ENCODE measurements around the gene RABAC1. TPM values are rescaled to one million over a fixed set of nuclear protein-coding genes. Genes with fewer than 3 reads are reported as not detected.
"Not testable (repeated sequence)": the region's sequence is repeated elsewhere in the genome, so short reads cannot be mapped to it uniquely, and the experiment has no call there.

The RABAC1 gene
- total and polyA plus RNA-seq, 4 donors, result 87.9 to 291 (median 263) TPM

GRCh38 chr19:41939861-41940730 lies 19.0 kb downstream of the RABAC1 start:
- Histone ChIP-seq H3K9ac (ENCODE audit: insufficient read depth in 1 of 2, low read length in 2 of 2) (no peak overlapping the region), H3K4me1 (ENCODE audit: control insufficient read depth in 5 of 5, insufficient read depth in 5 of 5, low read length in 5 of 5) (peaks cover 0 to 6% (median 0%) of the 10 kb centered on the region in 5 donors), H3K27ac (ENCODE audit: low read depth in 1 of 2, low read length in 1 of 2) (no peak overlapping the region), H3K36me3 (ENCODE audit: control insufficient read depth in 4 of 4, insufficient read depth in 4 of 4, low read length in 4 of 4) (no peaks in the 10 kb centered on the region), H3K27me3 (ENCODE audit: control insufficient read depth in 3 of 3, insufficient read depth in 3 of 3, low read length in 2 of 3) (peaks cover 0 to 28% (median 23%) of the 10 kb centered on the region in 3 donors), H3K4me3 (peak overlapping the region; percentile 26), H3K9me3 (ENCODE audit: control insufficient read depth in 4 of 4, insufficient read depth in 3 of 4, low read length in 3 of 4) (no peaks in the 10 kb centered on the region)
- DNase-seq, result peak; percentile 45 to 64 (median 61)
- ATAC-seq (ENCODE audit: insufficient read depth, low FRiP score), result no peak
- TF ChIP-seq, protein P1, sequence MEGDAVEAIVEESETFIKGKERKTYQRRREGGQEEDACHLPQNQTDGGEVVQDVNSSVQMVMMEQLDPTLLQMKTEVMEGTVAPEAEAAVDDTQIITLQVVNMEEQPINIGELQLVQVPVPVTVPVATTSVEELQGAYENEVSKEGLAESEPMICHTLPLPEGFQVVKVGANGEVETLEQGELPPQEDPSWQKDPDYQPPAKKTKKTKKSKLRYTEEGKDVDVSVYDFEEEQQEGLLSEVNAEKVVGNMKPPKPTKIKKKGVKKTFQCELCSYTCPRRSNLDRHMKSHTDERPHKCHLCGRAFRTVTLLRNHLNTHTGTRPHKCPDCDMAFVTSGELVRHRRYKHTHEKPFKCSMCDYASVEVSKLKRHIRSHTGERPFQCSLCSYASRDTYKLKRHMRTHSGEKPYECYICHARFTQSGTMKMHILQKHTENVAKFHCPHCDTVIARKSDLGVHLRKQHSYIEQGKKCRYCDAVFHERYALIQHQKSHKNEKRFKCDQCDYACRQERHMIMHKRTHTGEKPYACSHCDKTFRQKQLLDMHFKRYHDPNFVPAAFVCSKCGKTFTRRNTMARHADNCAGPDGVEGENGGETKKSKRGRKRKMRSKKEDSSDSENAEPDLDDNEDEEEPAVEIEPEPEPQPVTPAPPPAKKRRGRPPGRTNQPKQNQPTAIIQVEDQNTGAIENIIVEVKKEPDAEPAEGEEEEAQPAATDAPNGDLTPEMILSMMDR (IDR thresholded peaks at IDR 0.05; ENCODE audit: control extremely low read depth, extremely low read depth), result no peak
- WGBS, 2 donors, result 2% methylated on average over 56 to 83 of the region's 83 CpGs

DNA sequence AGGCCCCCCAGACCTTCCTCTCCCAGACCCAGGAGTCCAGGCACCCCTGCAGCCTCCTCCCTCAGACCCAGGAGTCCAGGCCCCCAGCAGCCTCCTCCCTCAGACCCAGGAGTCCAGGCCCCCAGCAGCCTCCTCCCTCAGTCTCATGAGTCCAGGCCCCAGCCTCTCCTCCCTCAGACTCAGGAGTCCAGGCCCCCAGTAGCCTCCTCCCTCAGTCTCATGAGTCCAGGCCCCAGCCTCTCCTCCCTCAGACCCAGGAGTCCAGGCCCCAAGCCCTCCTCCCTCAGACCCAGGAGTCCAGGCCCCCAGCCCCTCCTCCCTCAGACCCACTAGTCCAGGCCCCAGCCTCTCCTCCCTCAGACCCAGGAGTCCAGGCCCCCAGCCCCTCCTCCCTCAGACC lies 19.9 kb downstream of the RABAC1 start:
- not testable (repeated sequence) for DNase-seq; H3K4me3 ChIP-seq; ATAC-seq (ENCODE audit: insufficient read depth, low FRiP score); H3K27ac ChIP-seq (ENCODE audit: low read depth in 1 of 2, low read length in 1 of 2); H3K9ac ChIP-seq (ENCODE audit: insufficient read depth in 1 of 2, low read length in 2 of 2); H3K9me3 ChIP-seq (ENCODE audit: control insufficient read depth in 4 of 4, insufficient read depth in 3 of 4, low read length in 3 of 4); H3K36me3 ChIP-seq (ENCODE audit: control insufficient read depth in 4 of 4, insufficient read depth in 4 of 4, low read length in 4 of 4); H3K4me1 ChIP-seq (ENCODE audit: control insufficient read depth in 5 of 5, insufficient read depth in 5 of 5, low read length in 5 of 5)
- peaks cover 0 to 33% (median 26%) of the 10 kb centered on the region in 3 donors for H3K27me3 ChIP-seq (ENCODE audit: control insufficient read depth in 3 of 3, insufficient read depth in 3 of 3, low read length in 2 of 3)

DNA sequence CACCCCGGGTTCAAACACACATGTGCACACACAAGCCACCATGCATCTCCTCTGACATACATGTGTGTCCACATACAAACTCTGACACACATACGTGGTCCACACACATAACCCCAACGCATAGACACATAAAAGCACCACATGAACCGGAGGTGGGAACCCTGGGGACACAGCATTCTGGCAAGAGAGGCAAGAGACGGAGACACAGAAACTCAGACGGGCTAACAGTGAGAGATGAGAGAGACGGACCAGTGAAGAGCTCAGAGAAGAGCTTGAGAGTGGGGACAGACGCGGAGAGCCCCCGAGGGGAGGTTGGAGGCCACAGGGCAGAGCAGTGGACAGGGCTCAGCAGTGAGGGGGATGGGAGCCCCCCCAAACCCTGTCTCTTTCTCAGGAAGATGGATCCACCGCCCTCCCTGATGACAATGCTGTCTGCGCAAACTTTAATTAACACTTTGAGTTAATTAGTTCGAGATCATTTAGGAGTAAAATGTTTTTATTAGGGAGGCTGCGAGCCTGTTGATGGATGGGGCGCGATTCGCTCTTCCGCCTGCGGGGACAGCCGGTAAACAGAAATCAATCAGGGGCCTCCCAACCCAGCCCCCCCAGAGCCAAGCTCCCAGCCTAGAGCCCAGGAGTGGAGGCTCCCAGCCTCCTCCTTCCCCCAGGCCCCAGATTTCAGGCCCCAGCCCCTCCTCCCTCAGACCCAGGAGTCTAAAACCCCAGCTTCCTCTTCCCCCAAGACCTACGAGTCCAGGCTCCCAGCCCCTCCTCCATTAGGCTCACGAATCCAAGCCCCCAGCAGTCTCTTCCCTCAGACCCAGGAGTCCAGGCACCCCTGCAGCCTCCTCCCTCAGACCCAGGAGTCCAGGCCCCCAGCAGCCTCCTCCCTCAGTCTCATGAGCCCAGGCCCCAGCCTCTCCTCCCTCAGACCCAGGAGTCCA lies 21.3 kb downstream of the RABAC1 start:
- Histone ChIP-seq H3K27ac (ENCODE audit: low read depth in 1 of 2, low read length in 1 of 2) (no peak overlapping the region), H3K4me3 (no peak overlapping the region), H3K36me3 (ENCODE audit: control insufficient read depth in 4 of 4, insufficient read depth in 4 of 4, low read length in 4 of 4) (no peaks in the 10 kb centered on the region), H3K9me3 (ENCODE audit: control insufficient read depth in 4 of 4, insufficient read depth in 3 of 4, low read length in 3 of 4) (no peaks in the 10 kb centered on the region), H3K4me1 (ENCODE audit: control insufficient read depth in 5 of 5, insufficient read depth in 5 of 5, low read length in 5 of 5) (peaks cover 0 to 6% (median 0%) of the 10 kb centered on the region in 5 donors), H3K27me3 (ENCODE audit: control insufficient read depth in 3 of 3, insufficient read depth in 3 of 3, low read length in 2 of 3) (peaks cover 0 to 47% (median 39%) of the 10 kb centered on the region in 3 donors), H3K9ac (ENCODE audit: insufficient read depth in 1 of 2, low read length in 2 of 2) (no peak overlapping the region)
- TF ChIP-seq, protein P1 (IDR thresholded peaks at IDR 0.05; ENCODE audit: control extremely low read depth, extremely low read depth), result no peak
- DNase-seq (no peak), ATAC-seq (ENCODE audit: insufficient read depth, low FRiP score) (no peak)
- WGBS, 2 donors, result 52 to 54% methylated on average over 22 of the region's 22 CpGs

- Histone ChIP-seq H3K9me3 (ENCODE audit: control insufficient read depth in 4 of 4, insufficient read depth in 3 of 4, low read length in 3 of 4) (no peaks in the 10 kb centered on the region), H3K27ac (ENCODE audit: low read depth in 1 of 2, low read length in 1 of 2) (no peak overlapping the region), H3K4me1 (ENCODE audit: control insufficient read depth in 5 of 5, insufficient read depth in 5 of 5, low read length in 5 of 5) (peaks cover 0 to 6% (median 0%) of the 10 kb centered on the region in 5 donors), H3K4me3 (no peak overlapping the region), H3K9ac (ENCODE audit: insufficient read depth in 1 of 2, low read length in 2 of 2) (no peak overlapping the region), H3K27me3 (ENCODE audit: control insufficient read depth in 3 of 3, insufficient read depth in 3 of 3, low read length in 2 of 3) (peaks cover 0 to 55% (median 48%) of the 10 kb centered on the region in 3 donors), H3K36me3 (ENCODE audit: control insufficient read depth in 4 of 4, insufficient read depth in 4 of 4, low read length in 4 of 4) (no peaks in the 10 kb centered on the region)
- 69 to 84% methylated on average over 7 to 15 of the region's 15 CpGs for WGBS, 2 donors
- no peak for ATAC-seq (ENCODE audit: insufficient read depth, low FRiP score)
- TF ChIP-seq, protein P1 (IDR thresholded peaks at IDR 0.05; ENCODE audit: control extremely low read depth, extremely low read depth), result no peak
- DNase-seq, result no peak
These were observed 22.2 kb downstream of the RABAC1 start for GRCh38 chr19:41936961-41937360.
